T1000 (cell line): ENCODE data around the gene VCL.
"Not testable (repeated sequence)": the region's sequence is repeated elsewhere in the genome, so short reads cannot be mapped to it uniquely, and the experiment has no call there.

ENCODE experiments used
- DNase-seq: peaks from one replicate; lab custom pipeline; 2025; ENCODE audit warnings: mixed read lengths; lab: John Stamatoyannopoulos, UW

Gene VCL

DNA sequence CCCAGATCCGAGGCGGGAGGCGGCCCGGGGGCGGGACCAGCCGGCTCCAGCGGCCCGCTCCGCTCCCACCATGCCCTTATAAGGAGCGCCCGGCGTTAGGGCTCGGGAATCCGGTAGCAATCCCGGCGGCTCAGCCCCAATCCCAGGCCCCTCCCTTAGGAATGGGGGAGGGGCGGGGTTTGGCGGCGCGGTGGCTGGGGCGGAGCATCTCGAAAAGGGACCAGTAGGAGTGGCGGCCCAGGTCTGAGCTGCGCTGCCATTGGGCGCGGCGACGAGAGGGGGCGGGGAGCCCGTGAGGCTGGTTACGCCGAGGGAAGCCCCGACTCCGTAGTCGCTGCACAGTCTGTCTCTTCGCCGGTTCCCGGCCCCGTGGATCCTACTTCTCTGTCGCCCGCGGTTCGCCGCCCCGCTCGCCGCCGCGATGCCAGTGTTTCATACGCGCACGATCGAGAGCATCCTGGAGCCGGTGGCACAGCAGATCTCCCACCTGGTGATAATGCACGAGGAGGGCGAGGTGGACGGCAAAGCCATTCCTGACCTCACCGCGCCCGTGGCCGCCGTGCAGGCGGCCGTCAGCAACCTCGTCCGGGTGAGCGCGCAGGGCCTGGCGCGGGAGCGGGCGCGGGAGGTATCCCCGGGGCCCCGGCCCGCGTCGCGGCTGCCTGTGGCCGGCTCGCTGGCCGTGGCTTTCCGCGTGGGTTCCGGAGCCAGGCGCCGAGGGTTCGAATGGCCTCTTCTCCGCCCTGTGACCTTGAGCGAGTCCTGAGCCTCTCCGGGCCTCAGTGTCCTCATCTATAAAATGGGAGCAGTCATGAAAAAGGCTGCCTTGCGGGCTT lies at the start of gene VCL:
Gene VCL, plus strand, starts transcription at position 330 of the 836 bp plus-strand sequence. Its CDS starts 92 bp downstream, at position 422.
- DNase-seq: peak; percentile 99

DNA sequence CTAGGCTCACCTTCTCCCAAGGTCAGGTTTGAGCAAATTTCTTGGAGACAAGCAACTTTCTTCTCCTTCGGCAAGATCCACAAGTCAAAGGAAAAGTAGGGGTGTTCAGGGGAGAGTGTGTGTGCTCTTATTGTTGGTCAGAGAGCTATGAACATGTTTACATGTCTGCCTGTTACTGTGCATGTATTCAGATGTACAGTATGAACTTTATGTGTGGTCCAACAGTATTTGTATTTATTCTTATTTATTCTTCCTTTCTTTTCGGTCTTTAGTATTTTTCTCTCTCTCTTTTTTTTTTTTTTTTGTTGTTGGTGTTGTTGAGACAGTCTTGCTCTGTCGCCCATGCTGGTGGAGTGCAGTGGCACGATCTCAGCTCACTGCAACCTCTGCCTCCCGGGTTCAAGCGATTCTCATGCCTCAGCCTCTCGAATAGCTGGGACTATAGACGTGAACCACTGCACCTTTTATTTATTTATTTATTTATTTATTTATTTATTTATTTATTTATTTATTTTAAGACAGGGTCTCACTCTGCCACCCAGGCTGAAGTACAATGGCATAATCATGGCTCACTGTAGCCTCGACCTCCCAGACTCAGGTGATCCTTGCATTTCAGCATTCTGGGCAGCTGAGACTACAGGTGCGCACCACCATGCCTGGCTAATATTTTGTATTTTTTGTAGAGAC lies 48.8 kb upstream of the VCL start:
- no peak for DNase-seq

DNA sequence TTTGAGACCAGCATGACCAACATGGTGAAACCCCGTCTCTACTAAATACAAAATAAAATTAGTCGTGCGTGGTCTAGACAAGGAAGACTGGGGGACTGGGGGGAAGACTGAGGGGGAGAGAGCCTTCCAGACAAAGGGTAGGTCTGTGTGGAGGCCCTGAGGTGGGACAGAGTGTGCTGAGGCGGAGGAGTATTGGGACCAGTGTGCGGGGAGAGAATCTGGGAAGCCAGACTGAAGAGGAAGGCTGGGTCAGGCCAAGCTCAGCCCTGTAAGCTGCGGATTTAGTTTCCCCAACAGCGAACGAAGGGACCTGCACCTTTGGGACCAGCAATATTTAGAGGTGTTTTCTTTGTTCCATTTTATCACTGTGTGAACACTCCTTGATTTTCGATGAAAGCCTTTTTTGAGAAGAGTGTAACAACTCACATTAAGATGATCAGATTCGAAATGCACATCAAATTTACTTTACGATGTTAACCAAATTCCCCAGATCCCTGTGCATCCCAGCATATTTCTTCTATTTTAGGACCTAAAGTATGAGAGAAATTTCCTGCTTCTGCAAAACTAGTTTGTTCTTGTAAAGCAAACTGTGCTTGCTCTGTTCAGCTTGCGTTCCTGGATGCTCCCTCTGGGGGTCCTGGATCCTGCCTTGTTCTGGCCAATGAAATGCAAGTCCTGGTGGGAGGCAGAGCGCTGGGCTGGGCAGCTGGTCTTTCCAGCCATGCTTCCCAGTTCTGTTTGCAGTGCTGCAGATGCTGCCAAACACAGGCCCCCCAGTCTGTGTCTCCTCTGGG lies 47.6 kb upstream of the VCL start:
- no peak for DNase-seq

DNA sequence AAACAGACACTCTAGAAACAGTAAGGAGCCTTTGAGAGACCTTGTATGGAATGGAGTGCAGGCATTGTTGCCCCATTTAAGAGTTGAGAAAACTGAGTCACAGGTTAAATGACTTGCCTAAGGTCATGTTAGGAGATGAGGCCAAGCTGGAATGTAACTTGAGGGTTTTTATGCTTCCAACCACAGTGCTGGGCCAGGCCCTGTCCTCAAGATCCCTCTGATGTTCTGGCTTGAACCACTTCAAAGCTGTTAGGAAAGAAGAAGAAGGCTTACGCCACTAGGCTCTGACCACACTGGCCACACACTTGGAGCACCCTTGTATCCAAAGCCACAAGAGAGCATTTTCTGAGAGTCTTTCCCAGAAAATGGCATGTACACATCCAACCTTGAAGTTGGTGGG lies 44.3 kb upstream of the VCL start:
- no peak for DNase-seq

DNA sequence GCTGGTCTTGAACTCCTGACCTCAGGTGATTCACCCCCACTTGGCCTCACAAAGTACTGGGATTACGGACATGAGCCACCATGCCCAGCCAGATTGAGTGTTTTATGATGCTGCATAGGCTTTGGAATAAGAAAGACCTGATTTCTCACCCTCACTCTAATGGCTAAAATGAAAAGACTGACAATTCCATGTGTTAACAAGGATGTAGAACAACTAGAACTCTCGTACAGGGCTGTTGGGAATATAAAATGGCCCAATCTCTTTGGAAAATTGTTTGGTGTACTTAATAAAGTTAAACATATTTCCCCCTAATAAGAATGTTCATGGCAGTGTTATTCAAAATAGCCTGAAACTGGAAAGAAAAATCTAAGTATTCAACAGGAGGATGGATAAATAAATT lies 43.2 kb upstream of the VCL start:
- DNase-seq: no peak

DNA sequence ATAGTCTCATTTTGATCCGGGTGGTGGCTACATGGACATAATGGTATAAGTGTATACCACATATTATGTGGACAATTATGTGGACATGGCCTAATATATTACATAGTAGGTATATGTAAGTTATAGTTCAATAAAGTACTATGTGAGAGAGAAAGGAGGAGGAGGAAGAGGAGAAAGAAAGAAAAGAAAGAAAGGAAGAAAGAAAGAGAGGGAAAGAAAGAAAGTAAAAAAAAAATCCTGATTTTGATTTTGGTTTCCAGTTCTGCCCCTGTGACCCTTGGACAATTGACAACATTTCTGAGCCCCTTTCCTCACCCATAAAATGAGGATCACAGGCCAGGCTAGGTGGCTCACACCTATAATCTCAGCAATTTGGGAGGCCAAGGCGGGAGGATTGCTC lies 42.2 kb upstream of the VCL start:
- DNase-seq: no peak

DNA sequence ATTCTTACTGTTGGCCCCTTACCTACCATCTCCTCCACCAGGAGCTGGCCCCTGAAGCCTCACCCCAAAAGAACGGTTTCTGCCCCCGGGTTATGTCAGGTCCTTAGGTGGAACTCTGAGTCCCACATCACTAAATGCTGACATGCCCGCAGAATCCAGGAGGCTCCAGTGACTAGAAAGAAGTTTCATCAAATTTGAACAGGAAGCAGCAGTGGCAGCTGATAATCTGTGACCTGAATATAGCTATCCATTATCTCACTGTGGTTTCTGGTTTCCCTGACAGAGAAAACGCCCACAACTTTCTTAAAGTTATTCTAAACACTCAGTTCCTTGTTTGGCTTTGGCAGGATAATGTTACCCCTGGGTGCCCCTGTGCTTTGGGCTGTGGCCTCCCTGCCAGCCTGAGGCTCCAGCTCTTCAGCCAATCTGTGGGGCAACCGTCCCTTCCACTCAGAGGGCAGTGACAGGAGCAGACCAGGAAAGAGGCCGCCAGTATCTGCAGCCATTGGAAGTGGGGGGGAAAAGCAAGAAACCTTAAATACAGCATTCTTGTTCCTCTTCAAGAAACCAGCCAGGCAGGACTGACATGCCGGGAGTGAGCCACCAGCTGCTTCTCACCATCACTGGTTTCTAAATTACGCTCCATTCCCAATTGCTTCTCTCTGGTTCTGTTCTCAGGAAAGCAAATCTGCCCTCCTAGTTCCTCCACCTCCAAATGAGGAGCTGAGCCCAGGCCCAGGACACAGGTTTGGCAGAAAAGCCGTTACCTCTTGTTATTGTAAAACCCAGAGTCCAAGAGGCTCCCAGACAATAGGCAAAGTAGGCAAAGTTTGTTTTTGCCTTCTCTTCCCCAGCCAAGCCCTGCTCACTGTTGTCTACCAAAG lies 41.2 kb upstream of the VCL start:
- no peak for DNase-seq

DNA sequence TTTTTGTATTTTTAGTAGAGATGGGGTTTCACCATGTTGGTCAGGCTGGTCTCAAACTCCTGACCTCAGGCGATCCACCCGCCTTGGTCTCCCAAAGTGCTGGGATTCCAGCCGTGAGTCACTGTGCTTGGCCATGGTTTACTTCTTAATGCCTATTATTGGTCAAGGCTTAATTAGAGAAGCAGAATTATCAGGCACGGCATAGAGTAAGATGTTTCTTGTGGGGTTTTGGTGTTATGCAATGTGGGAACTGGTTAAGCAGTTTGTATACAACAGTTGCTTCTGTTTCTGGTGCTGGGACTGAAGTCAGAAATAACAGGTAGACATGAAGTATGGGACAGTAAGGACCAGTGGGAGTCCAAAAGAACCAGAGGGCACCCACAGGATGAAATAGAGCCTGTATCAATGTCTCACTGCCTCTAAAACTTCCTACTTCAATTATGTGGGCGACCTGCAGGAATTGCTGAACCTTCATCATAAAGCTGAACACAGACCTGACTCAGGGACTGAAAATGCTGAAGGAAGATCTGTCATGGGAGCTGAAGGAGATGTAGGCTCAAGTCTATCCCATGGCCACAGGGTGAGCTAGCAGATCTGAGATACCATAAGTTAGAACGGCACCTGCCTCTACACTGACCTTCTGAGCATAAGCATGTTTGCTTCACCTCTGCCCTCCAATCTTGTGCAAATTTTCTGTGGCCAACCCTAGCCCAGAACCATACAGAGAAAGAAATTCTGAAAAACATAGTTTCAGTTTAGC lies 38.3 kb upstream of the VCL start:
- DNase-seq: no peak

DNA sequence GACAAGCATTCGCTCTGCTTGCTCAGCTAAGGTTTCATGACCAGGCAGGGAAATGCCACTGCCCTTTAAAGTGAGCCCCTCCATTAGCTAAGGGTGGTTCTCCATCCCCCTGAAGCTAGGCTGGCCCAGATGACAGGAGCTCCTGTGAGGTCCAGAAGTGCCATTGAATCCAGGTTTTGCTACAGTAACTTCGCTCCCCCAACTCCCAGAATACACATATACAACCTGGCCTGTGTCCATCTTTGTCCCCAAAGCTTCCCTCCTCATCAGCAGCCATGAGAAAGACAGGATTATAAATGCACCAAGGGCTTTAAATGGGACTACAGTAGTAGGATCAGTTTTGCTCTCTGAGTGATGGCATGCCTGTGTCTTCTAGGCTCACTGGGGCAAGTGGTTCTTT lies 35.5 kb upstream of the VCL start:
- DNase-seq: no peak

DNA sequence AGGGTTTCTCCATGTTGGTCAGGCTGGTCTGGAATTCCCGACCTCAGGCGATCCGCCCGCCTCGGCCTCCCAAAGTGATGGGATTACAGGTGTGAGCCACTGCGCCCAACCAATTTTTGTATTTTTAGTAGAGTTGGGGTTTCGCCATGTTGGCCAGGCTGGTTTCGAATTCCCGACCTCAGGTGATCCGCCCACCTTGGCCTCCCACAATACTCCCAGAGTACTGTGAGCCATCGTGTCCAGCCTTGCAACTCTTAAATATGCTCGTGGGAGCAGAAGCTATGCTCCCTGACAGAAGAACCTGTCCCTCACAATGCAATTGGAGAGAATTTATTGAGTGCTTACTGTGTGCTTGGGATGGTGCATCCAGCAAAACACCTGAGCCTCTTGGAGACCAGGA lies 34.4 kb upstream of the VCL start:
- DNase-seq: not testable (repeated sequence)

DNA sequence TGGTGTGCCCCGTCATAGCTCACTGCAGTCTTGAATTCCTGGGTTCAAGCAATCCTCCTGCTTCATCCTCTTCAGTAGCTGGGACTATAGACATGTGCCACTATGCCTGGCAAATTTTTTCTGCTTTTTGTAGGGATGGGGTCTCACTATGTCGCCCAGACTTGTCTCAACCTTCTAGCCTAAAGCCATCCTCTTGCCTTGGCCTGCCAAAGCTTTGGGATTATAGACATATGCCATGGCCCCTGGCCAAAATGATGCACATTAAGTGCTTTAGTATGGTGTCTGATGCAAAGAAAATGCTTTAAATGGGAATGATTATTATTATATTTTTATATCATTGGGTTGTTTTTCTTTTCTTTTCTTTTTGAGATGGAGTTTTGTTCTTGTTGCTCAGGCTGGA lies 33.2 kb upstream of the VCL start:
- DNase-seq: no peak

DNA sequence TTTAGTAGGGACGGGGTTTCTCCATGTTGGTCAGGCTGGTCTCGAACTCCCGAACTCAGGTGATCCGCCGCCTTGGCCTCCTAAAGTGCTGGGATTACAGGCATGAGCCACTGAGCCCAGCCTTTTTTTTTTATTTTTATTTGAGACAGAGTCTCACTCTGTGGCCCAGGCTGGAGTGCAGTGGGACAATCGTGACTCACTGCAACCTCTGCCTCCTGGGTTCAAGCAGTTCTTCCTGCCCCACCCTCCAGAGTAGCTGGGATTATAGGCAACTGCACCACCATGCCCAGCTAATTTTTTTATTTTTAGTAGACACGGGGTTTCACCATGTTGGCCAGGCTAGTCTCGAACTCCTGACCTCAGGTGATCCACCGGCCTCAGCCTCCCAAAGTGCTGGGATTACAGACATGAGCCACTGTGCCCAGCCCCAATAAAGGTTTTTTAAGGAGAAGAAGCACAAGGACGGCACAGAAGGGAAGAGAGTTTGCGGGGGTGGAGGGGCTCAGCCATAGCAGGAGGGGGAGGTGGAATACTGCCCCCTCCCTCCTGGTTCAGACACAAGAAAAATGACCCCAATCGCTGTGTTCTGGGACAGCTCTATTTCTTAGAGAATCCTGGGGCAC lies 32.5 kb upstream of the VCL start:
- DNase-seq: not testable (repeated sequence)

DNA sequence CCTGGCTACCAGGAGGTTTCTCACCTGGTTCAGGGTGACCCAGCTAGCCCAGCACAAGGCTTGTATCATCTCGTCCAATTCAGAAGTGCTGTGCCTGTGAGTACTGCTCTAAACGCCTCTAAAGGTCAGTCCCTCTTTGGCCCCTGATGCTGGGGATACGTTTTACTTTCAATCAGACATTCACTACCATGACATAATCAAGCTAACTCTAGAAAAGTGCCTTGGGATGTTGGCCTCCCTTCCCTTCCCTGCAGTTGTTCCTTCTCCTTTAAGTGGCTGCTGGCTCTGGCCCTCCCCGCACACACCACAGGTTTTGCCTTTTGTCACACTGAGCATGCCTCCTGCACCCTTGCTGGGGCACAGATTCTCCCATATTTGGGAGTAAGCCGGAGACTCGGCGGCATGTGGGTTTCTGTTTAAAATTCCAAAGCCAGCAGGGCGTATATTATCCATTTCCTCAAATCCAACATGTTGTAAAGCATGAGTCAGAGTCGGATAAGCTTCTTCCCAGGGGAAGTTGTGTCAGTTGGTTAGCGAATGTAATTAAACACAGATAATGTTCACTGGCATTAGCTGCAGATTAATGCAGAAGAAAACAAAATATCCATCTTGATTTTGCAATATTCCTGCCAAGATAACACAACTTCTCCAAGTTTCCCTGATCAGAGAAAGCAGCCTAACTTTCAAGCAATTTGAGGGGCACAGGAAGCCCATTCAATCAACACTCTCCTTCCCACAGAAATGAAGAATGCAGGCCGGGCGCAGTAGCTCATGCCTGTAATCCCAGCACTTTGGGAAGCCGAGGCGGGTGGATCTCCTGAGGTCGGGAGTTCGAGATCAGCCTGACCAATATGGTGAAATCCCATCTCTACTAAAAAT lies 31.8 kb upstream of the VCL start:
- DNase-seq: peak; percentile 93

DNA sequence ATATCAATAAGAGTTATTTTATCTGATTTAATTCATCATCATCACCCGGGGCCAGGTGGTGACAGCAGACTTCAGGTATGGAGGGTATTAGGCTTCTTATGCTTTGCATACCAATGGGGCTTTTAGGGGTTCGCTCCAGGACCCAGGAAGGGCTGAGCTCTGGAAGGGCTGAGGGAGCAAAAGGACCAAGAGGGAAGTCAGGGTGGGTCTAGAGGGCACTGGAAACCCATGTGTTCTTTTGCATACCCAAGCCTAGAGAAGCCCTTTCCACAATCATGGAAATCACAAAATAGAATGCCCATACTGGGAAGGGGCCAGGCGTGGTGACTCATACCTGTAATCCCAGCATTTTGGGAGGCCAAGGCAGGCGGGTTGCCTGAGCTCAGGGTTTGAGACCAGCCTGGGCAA lies 30.9 kb upstream of the VCL start:
- DNase-seq: no peak

DNA sequence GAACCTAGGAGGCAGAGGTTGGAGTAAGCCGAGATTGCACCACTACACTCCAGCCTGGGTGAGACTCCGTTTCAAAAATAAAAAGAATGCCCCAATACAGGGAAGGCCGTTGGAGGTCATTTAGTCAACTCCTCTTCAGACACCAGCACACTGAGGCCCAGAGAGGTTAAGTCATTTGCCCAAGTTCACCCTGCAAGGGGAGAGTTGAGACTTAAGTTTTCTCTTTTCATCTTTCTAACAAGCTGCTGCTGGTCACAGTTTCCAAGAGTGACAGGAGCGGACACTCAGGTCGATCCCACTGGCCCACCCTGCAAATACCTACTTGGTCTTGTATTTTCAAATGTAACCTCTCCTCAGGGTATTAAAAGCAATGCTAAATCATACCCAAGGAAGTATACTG lies 30.4 kb upstream of the VCL start:
- no peak for DNase-seq

DNA sequence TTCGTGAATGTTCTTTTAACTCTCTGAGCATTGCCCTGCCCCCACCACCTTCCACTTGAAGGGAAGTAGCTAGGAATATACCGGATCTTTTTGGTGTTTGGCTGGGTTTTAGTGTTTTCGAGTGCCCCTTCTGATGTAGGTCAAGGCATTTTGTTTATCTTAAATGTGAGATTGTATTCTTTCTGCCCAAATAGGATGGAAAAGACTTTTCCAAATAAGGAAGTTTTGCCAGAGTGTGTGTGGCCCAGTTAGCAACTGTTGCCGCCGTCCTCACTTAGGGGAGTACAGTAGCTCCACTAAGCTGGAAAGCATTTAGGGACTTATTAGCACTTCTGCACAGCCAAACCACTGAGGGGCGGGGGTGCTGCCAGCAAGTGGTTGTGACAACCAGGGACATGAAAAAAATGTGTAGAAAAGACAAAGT lies 29.8 kb upstream of the VCL start:
- DNase-seq: no peak

DNA sequence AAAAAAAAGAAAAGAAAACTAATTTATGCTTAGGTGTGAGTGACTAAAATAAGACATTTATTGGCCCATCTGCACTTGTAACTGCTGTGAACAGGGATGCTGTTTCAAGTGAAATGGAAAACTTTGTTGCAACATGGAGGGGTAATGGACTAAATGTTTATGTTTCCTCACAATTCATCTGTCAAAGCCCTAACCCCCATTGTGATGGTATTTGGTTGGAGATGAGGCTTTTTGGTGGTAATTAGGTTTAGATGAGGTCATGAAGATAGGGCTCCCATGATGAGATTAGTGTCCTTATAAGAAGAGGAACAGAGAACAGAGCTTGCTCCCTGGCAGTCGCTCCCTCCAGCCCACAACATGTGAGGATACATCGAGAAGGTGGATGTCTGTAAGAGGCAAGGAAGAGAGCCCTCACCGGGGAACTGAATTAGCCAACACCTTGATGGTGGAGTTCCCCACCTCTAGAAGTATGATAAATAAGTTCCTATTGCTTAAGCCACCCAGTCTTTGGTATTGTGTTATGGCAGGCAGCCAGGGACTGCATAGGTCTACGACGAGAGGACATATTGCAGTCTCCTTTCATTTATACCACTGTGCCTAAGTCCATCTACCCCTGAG lies 28.6 kb upstream of the VCL start:
- DNase-seq: no peak

DNA sequence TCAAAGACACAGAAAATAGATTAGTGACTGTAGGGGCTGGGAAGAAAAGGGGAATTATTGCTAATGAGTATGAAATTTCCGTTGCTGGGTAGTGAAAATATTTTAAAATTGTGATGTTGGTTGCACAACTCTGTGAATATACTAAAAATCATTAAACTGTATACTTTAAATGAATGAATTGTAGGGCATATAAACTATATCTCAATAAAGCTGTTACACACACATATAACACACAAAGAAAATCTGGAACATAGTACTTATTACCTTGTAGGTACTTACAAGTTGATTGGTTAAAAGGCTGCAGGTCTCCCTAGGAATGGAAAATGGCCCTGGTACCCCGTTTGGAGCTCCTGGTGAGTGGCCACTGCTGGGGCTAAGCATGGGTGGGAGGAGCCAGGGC lies 27.1 kb upstream of the VCL start:
- DNase-seq: no peak
